Measurements from ENCODE around the gene ACY1. TPM values are rescaled to one million over a fixed set of nuclear protein-coding genes. Genes with fewer than 3 reads are reported as not detected.

ACY1 gene
- total and polyA plus RNA-seq, 8 donors: 8.0 to 60.6 (median 38.3) TPM; not detected in 1

GRCh38 chr3:52036829-52037228 lies 53.5 kb downstream of the ACY1 start:
- no peak overlapping the region for H3K4me3 ChIP-seq
- H3K36me3 ChIP-seq: no peaks in the 10 kb centered on the region
- TF ChIP-seq CTCF (IDR thresholded peaks at IDR 0.05) (no peak), POLR2AphosphoS5 (IDR thresholded peaks at IDR 0.05) (no peak), EP300 (IDR thresholded peaks at IDR 0.05) (no peak), POLR2A (IDR thresholded peaks at IDR 0.05) (no peak)
- H3K27me3 ChIP-seq: no peaks in the 10 kb centered on the region
- H3K9me3 ChIP-seq: no peaks in the 10 kb centered on the region
- peaks cover 5 to 20% (median 12%) of the 10 kb centered on the region in 4 donors for H3K4me1 ChIP-seq
- DNase-seq: no peak
- H3K27ac ChIP-seq: no peak overlapping the region
- intact Hi-C loops (cut with DNase I; ENCODE audit: low total_unique reads): no loop called here
- 25 to 45% (median 34%) methylated on average over 4 to 5 of the region's 5 CpGs for WGBS, 5 donors

- 63 to 82% (median 69%) methylated on average over 1 to 4 of the region's 4 CpGs for WGBS, 5 donors
- intact Hi-C loops (cut with DNase I; ENCODE audit: low total_unique reads): no loop called here
- TF ChIP-seq EP300 (IDR thresholded peaks at IDR 0.05) (no peak), CTCF (IDR thresholded peaks at IDR 0.05) (no peak), POLR2AphosphoS5 (IDR thresholded peaks at IDR 0.05) (no peak), POLR2A (IDR thresholded peaks at IDR 0.05) (no peak)
- H3K4me3 ChIP-seq: no peak overlapping the region
- no peaks in the 10 kb centered on the region for H3K27me3 ChIP-seq
- H3K36me3 ChIP-seq: no peaks in the 10 kb centered on the region
- H3K27ac ChIP-seq: no peak overlapping the region
- H3K9me3 ChIP-seq: no peaks in the 10 kb centered on the region
- no peak for DNase-seq
- H3K4me1 ChIP-seq: peaks cover 5 to 20% (median 12%) of the 10 kb centered on the region in 4 donors
Measured at GRCh38 chr3:52037291-52037690, 54.0 kb downstream of the ACY1 start.

GRCh38 chr3:52038227-52038626 lies 54.9 kb downstream of the ACY1 start:
- Histone ChIP-seq H3K4me1 (peaks cover 5 to 20% (median 12%) of the 10 kb centered on the region in 4 donors), H3K9me3 (no peaks in the 10 kb centered on the region), H3K27ac (no peak overlapping the region), H3K27me3 (no peaks in the 10 kb centered on the region), H3K36me3 (no peaks in the 10 kb centered on the region), H3K4me3 (no peak overlapping the region)
- 76 to 100% (median 79%) methylated on average over 5 to 6 of the region's 6 CpGs for WGBS, 5 donors
- no peak for DNase-seq
- intact Hi-C loops (cut with DNase I; ENCODE audit: low total_unique reads): no loop called here
- no peak for TF ChIP-seq CTCF (IDR thresholded peaks at IDR 0.05)
- TF ChIP-seq POLR2A (IDR thresholded peaks at IDR 0.05): no peak
- no peak for TF ChIP-seq POLR2AphosphoS5 (IDR thresholded peaks at IDR 0.05)
- no peak for TF ChIP-seq EP300 (IDR thresholded peaks at IDR 0.05)

Small RNAs within 50 kb of the gene (small RNA-seq; reads per million reads assigned to genes)
- gene AC115284.1: 0 reads per million in 4 donors

Other genes starting within 250 kb of the ACY1 start
- gene IQCF6, start 204.3 kb upstream of the ACY1 start, total RNA-seq: not detected
- not detected for gene IQCF6, start 204.3 kb upstream of the ACY1 start, polyA plus RNA-seq
- not detected for gene IQCF2, start 121.9 kb upstream of the ACY1 start, total RNA-seq
- gene IQCF2, start 121.9 kb upstream of the ACY1 start, polyA plus RNA-seq: not detected
- gene IQCF5, start 107.9 kb upstream of the ACY1 start, total RNA-seq: not detected
- gene IQCF5, start 107.9 kb upstream of the ACY1 start, polyA plus RNA-seq: not detected
- gene IQCF1, start 80.2 kb upstream of the ACY1 start, total RNA-seq: not detected
- not detected for gene IQCF1, start 80.2 kb upstream of the ACY1 start, polyA plus RNA-seq
- 10 to 100 TPM in 4 of 5 donors, 1 to 10 TPM in 1; 3.2 to 13.5 (median 11.7) TPM for gene RRP9, start 41.6 kb upstream of the ACY1 start, total RNA-seq
- gene RRP9, start 41.6 kb upstream of the ACY1 start, polyA plus RNA-seq: 10 to 100 TPM; 15.0 to 21.0 (median 18.4) TPM
- 10 to 100 TPM; 14.3 to 39.7 (median 25.0) TPM for gene PARP3, start 41.2 kb upstream of the ACY1 start, total RNA-seq
- gene PARP3, start 41.2 kb upstream of the ACY1 start, polyA plus RNA-seq: 10 to 100 TPM; 10.6 to 14.0 (median 10.7) TPM
- not detected for gene GPR62, start 28.2 kb upstream of the ACY1 start, total RNA-seq
- under 1 TPM in 1 of 3 donors, not detected in 2; 0.25 TPM for gene GPR62, start 28.2 kb upstream of the ACY1 start, polyA plus RNA-seq
- 100 to 1,000 TPM in 1 of 5 donors, 10 to 100 TPM in 4; 12.5 to 122 (median 25.1) TPM for gene PCBP4, start 16.1 kb upstream of the ACY1 start, total RNA-seq
- 10 to 100 TPM; 26.5 to 54.9 (median 33.5) TPM for gene PCBP4, start 16.1 kb upstream of the ACY1 start, polyA plus RNA-seq
- 10 to 100 TPM in 4 of 5 donors, 1 to 10 TPM in 1; 2.9 to 67.4 (median 28.4) TPM for gene ABHD14B, start 9.5 kb upstream of the ACY1 start, total RNA-seq
- 10 to 100 TPM; 48.1 to 82.9 (median 57.3) TPM for gene ABHD14B, start 9.5 kb upstream of the ACY1 start, polyA plus RNA-seq
- 10 to 100 TPM in 2 of 5 donors, 1 to 10 TPM in 1, not detected in 2; 7.0 to 17.0 (median 14.5) TPM for gene ABHD14A, start 8.5 kb upstream of the ACY1 start, total RNA-seq
- gene ABHD14A, start 8.5 kb upstream of the ACY1 start, polyA plus RNA-seq: 10 to 100 TPM; 12.2 to 20.8 (median 16.3) TPM
- gene RPL29, start 12.4 kb downstream of the ACY1 start, total RNA-seq: 1,000 to 10,000 TPM in 1 of 5 donors, 100 to 1,000 TPM in 4; 144 to 1,657 (median 865) TPM
- gene RPL29, start 12.4 kb downstream of the ACY1 start, polyA plus RNA-seq: 1,000 to 10,000 TPM; 2,501 to 3,071 (median 2,933) TPM
- 10 to 100 TPM in 1 of 5 donors, 1 to 10 TPM in 3, under 1 TPM in 1; 0.58 to 23.7 (median 4.6) TPM for gene DUSP7, start 73.0 kb downstream of the ACY1 start, total RNA-seq
- gene DUSP7, start 73.0 kb downstream of the ACY1 start, polyA plus RNA-seq: 10 to 100 TPM in 1 of 3 donors, 1 to 10 TPM in 2; 4.9 to 11.2 (median 5.1) TPM
- gene POC1A, start 170.9 kb downstream of the ACY1 start, total RNA-seq: 10 to 100 TPM in 1 of 5 donors, 1 to 10 TPM in 3, not detected in 1; 1.8 to 23.2 (median 3.5) TPM
- gene POC1A, start 170.9 kb downstream of the ACY1 start, polyA plus RNA-seq: 1 to 10 TPM; 3.0 to 4.4 (median 3.5) TPM
- gene ALAS1, start 214.6 kb downstream of the ACY1 start, total RNA-seq: 10 to 100 TPM; 19.6 to 75.3 (median 33.4) TPM
- 10 to 100 TPM; 35.6 to 59.1 (median 42.7) TPM for gene ALAS1, start 214.6 kb downstream of the ACY1 start, polyA plus RNA-seq
- gene TLR9, start 242.1 kb downstream of the ACY1 start, total RNA-seq: not detected
- under 1 TPM in 1 of 3 donors, not detected in 2; 0.18 TPM for gene TLR9, start 242.1 kb downstream of the ACY1 start, polyA plus RNA-seq